Measurements from ENCODE around the gene ACKR4.

The ACKR4 gene

GRCh38 chr3:132595014-132595413 is 2.1 kb upstream of the ACKR4 start:
- H3K9ac ChIP-seq (ENCODE audit: low read depth, low read length, poor library complexity, severe bottlenecking) = no peak overlapping the region
- no peaks in the 10 kb centered on the region; the same call in 1 of the 2 replicates for H3K36me3 ChIP-seq (ENCODE audit: insufficient read depth, low read length)
- no peaks in the 10 kb centered on the region for H4K20me1 ChIP-seq (ENCODE audit: insufficient read depth, low read length, poor library complexity, severe bottlenecking)
- H3K9me2 ChIP-seq (replicated peaks; ENCODE audit: low read depth, low read length) = no peaks in the 10 kb centered on the region
- no peaks in the 10 kb centered on the region for H3K9me3 ChIP-seq (ENCODE audit: insufficient read depth, low read depth, low read length)
- no peaks in the 10 kb centered on the region for H3K4me1 ChIP-seq (ENCODE audit: insufficient read depth, low read length, poor library complexity, severe bottlenecking)
- no peak overlapping the region for H2AFZ ChIP-seq (ENCODE audit: low read length)
- no peaks in the 10 kb centered on the region for H3K27me3 ChIP-seq (ENCODE audit: insufficient read depth, low read length, poor library complexity, severe bottlenecking)
- H3K4me3 ChIP-seq (ENCODE audit: low read length, poor library complexity, severe bottlenecking) = no peak overlapping the region
- TF ChIP-seq EZH2phosphoT487 (IDR thresholded peaks at IDR 0.05; ENCODE audit: borderline replicate concordance) (no peak), CTCF (conservative IDR thresholded peaks at IDR 0.05; ENCODE audit: low read length) (no peak)
- H3F3A ChIP-seq (ENCODE audit: low read depth) = no peaks in the 10 kb centered on the region
- no peaks in the 10 kb centered on the region for H3K79me2 ChIP-seq (ENCODE audit: insufficient read depth, low read length)
- no peak overlapping the region for H3K4me2 ChIP-seq (ENCODE audit: low read depth, low read length, poor library complexity, severe bottlenecking)

- no peaks in the 10 kb centered on the region for H3K27me3 ChIP-seq (ENCODE audit: insufficient read depth, low read length, poor library complexity, severe bottlenecking)
- no peaks in the 10 kb centered on the region for H4K20me1 ChIP-seq (ENCODE audit: insufficient read depth, low read length, poor library complexity, severe bottlenecking)
- H3K4me2 ChIP-seq (ENCODE audit: low read depth, low read length, poor library complexity, severe bottlenecking) = no peak overlapping the region
- TF ChIP-seq EZH2phosphoT487 (IDR thresholded peaks at IDR 0.05; ENCODE audit: borderline replicate concordance) (no peak), CTCF (conservative IDR thresholded peaks at IDR 0.05; ENCODE audit: low read length) (no peak)
- no peak overlapping the region for H3K9ac ChIP-seq (ENCODE audit: low read depth, low read length, poor library complexity, severe bottlenecking)
- no peaks in the 10 kb centered on the region for H3K9me2 ChIP-seq (replicated peaks; ENCODE audit: low read depth, low read length)
- no peaks in the 10 kb centered on the region for H3F3A ChIP-seq (ENCODE audit: low read depth)
- no peaks in the 10 kb centered on the region for H3K4me1 ChIP-seq (ENCODE audit: insufficient read depth, low read length, poor library complexity, severe bottlenecking)
- no peak overlapping the region for H3K4me3 ChIP-seq (ENCODE audit: low read length, poor library complexity, severe bottlenecking)
- H3K79me2 ChIP-seq (ENCODE audit: insufficient read depth, low read length) = no peaks in the 10 kb centered on the region
- no peaks in the 10 kb centered on the region; the same call in 1 of the 2 replicates for H3K36me3 ChIP-seq (ENCODE audit: insufficient read depth, low read length)
- no peaks in the 10 kb centered on the region for H3K9me3 ChIP-seq (ENCODE audit: insufficient read depth, low read depth, low read length)
- no peak overlapping the region for H2AFZ ChIP-seq (ENCODE audit: low read length)
Observed at GRCh38 chr3:132596326-132596725, 744 bp upstream of the ACKR4 start.

- H3K4me3 ChIP-seq (ENCODE audit: low read length, poor library complexity, severe bottlenecking) = no peak overlapping the region
- H2AFZ ChIP-seq (ENCODE audit: low read length) = no peak overlapping the region
- H3F3A ChIP-seq (ENCODE audit: low read depth) = no peaks in the 10 kb centered on the region
- no peak overlapping the region for H3K9ac ChIP-seq (ENCODE audit: low read depth, low read length, poor library complexity, severe bottlenecking)
- H3K9me2 ChIP-seq (replicated peaks; ENCODE audit: low read depth, low read length) = no peaks in the 10 kb centered on the region
- TF ChIP-seq CTCF (conservative IDR thresholded peaks at IDR 0.05; ENCODE audit: low read length) (no peak), EZH2phosphoT487 (IDR thresholded peaks at IDR 0.05; ENCODE audit: borderline replicate concordance) (no peak)
- H3K79me2 ChIP-seq (ENCODE audit: insufficient read depth, low read length) = no peaks in the 10 kb centered on the region
- H3K4me1 ChIP-seq (ENCODE audit: insufficient read depth, low read length, poor library complexity, severe bottlenecking) = no peaks in the 10 kb centered on the region
- no peaks in the 10 kb centered on the region for H3K9me3 ChIP-seq (ENCODE audit: insufficient read depth, low read depth, low read length)
- no peak overlapping the region for H3K4me2 ChIP-seq (ENCODE audit: low read depth, low read length, poor library complexity, severe bottlenecking)
- peaks cover 3% of the 10 kb centered on the region; the same call in 1 of the 2 replicates for H3K36me3 ChIP-seq (ENCODE audit: insufficient read depth, low read length)
- no peaks in the 10 kb centered on the region for H4K20me1 ChIP-seq (ENCODE audit: insufficient read depth, low read length, poor library complexity, severe bottlenecking)
- H3K27me3 ChIP-seq (ENCODE audit: insufficient read depth, low read length, poor library complexity, severe bottlenecking) = no peaks in the 10 kb centered on the region
Observed at GRCh38 chr3:132597660-132598059, 590 bp downstream of the ACKR4 start.

Measured in Loucy (cell line).